HG03196 (cell line): ENCODE measurements around the gene OR2S2.

ENCODE experiments used
- ATAC-seq: cut with Tn5 transposase; IDR thresholded peaks from one replicate; pipeline ENCODE4 v1.9.1; 2021; ENCODE audit not compliant: unreplicated experiment

Gene OR2S2

GRCh38 chr9:35965011-35965410, 7.1 kb upstream of the OR2S2 start:
- ATAC-seq, result no peak

- no peak for ATAC-seq
These were observed 4.4 kb upstream of the OR2S2 start for GRCh38 chr9:35962126-35962906.

GRCh38 chr9:35960039-35960655, 2.2 kb upstream of the OR2S2 start:
- ATAC-seq, result no peak

- no peak for ATAC-seq
These were observed 1.3 kb downstream of the OR2S2 start for GRCh38 chr9:35956651-35957050.

GRCh38 chr9:35954942-35955546, 2.9 kb downstream of the OR2S2 start:
- ATAC-seq, result no peak

GRCh38 chr9:35952526-35953191, 5.3 kb downstream of the OR2S2 start:
- ATAC-seq, result no peak

GRCh38 chr9:35951736-35952135, 6.2 kb downstream of the OR2S2 start:
- no peak for ATAC-seq

GRCh38 chr9:35948901-35949318, 9.0 kb downstream of the OR2S2 start:
- no peak for ATAC-seq

- no peak for ATAC-seq
These were observed 9.5 kb downstream of the OR2S2 start for GRCh38 chr9:35948451-35948850.

GRCh38 chr9:35945341-35946018, 12.5 kb downstream of the OR2S2 start:
- ATAC-seq, result no peak

- ATAC-seq, result no peak
These were observed 13.1 kb downstream of the OR2S2 start for GRCh38 chr9:35944841-35945240.

GRCh38 chr9:35944173-35944572, 13.8 kb downstream of the OR2S2 start:
- no peak for ATAC-seq

GRCh38 chr9:35942286-35942685, 15.7 kb downstream of the OR2S2 start:
- ATAC-seq, result no peak

GRCh38 chr9:35940458-35941407, 17.2 kb downstream of the OR2S2 start:
- ATAC-seq, result no peak

- ATAC-seq, result no peak
These were observed 18.2 kb downstream of the OR2S2 start for GRCh38 chr9:35939679-35940250.

- no peak for ATAC-seq
These were observed 19.2 kb downstream of the OR2S2 start for GRCh38 chr9:35938474-35939356.

- no peak for ATAC-seq
These were observed 20.7 kb downstream of the OR2S2 start for GRCh38 chr9:35937227-35937626.

GRCh38 chr9:35935755-35936509, 22.0 kb downstream of the OR2S2 start:
- ATAC-seq, result no peak
